ENCODE results near the gene ARL4C.

DNA sequence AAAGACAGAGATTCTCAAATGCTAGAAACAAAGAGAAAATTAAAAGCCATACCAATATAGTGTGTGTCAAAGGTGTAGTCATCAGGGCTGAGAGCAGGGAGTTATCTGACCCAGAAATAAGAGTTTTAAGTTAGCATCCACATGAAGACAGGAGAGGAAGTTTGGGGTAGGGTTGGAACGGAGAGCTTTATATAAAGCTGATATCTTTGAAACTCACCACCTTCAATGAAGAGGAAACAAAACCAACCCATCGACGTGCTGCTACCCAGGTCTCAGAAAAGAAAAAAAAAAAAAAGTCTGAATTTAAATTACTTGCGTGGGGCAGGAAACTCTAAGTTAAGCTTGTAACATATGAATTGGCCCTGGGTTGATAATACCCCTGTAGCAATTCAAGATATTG, 42.4 kb downstream of the ARL4C start:
- TF ChIP-seq EZH2 (IDR thresholded peaks at IDR 0.05; ENCODE audit: borderline replicate concordance) (no peak), EZH2phosphoT487 (IDR thresholded peaks at IDR 0.05; ENCODE audit: low read depth, severe bottlenecking, unreplicated experiment) (no peak)
- TF ChIP-seq, protein P1, sequence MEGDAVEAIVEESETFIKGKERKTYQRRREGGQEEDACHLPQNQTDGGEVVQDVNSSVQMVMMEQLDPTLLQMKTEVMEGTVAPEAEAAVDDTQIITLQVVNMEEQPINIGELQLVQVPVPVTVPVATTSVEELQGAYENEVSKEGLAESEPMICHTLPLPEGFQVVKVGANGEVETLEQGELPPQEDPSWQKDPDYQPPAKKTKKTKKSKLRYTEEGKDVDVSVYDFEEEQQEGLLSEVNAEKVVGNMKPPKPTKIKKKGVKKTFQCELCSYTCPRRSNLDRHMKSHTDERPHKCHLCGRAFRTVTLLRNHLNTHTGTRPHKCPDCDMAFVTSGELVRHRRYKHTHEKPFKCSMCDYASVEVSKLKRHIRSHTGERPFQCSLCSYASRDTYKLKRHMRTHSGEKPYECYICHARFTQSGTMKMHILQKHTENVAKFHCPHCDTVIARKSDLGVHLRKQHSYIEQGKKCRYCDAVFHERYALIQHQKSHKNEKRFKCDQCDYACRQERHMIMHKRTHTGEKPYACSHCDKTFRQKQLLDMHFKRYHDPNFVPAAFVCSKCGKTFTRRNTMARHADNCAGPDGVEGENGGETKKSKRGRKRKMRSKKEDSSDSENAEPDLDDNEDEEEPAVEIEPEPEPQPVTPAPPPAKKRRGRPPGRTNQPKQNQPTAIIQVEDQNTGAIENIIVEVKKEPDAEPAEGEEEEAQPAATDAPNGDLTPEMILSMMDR (IDR thresholded peaks at IDR 0.05; ENCODE audit: poor library complexity), result no peak

All from hepatocyte (in vitro differentiated cells).